ENCODE data around the gene SEMA4G.
A peak's percentile ranks its signal among the peaks of the same experiment; 100 is the strongest.

SEMA4G gene

GRCh38 chr10:101007915-101008822 lies 38.9 kb downstream of the SEMA4G start:
- DNase-seq (ENCODE audit: low spot score) = no peak

DNA sequence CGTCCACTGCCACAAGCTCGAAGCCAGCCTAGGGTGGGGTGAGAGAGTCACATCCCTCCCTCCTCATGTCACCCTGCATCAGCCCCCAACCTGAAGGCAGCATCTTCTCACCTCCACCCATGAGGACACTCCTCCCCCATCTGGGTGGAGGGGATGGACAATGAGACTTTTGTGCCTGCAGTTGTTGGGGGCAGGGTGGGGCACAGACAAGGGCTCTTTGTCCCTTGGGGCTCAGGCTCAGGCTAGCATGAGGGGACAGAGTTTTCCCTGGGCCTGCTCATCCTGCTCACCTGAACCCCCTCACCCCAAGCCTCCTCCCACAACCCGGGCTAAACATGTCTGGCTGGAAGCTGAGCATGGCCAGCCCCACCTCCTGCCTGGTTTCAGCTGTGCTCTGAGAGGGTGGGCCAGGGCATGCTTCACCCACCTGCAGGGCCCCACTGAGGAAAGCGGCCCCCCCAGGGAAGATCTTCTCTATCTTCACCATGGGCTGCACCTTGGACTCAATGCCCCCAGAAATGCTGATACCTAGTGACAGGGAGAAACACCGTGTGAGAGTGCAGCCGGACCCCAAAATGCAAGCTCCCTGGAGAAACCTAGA lies 39.6 kb downstream of the SEMA4G start:
- DNase-seq (ENCODE audit: low spot score) = no peak

GRCh38 chr10:101010329-101010728 lies 41.0 kb downstream of the SEMA4G start:
- DNase-seq (ENCODE audit: low spot score) = no peak

DNA sequence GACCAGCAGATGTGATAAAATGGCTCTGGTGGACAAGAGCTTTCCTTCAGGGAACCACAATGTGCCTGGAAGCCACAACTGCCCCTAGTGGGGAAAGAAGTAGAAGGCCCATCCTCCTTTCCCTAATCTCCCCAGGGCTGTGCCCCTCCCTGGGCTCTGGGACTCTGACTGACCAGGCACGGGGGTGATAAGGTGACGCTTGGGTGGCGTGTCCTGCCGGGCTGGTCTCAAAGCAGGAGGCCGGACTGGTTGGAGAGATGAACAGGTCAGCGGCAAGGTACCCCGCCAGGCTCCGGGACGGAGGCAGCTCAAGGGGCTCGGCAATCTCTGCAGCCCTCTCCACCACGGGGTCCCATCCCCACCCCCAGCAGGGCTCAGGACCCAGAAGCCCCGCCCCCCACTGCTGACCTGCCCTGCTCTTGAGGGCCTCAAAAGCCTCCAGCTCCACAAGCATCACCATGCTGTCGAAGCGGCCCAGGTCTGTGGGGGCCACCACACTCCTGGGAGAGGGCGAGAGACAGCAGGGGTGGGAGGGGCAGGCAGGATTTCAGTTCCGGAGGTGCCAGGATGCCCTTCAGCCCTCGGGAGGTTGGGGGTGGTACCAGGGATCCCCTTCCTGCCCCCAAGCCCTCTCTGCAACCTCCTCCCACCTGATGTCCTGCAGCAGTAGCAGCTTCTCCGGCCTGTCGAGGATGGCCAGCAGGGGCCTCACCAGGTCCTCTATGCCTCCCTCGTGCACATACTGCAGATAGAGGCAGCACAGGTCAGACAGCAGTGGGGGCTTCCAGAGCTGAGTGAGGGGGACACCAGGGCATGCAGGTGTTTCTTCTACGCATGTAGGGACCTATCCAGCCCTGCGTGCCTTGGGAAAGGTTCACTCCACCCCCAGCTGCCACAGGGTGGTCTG lies 42.5 kb downstream of the SEMA4G start:
- no peak for DNase-seq (ENCODE audit: low spot score)

DNA sequence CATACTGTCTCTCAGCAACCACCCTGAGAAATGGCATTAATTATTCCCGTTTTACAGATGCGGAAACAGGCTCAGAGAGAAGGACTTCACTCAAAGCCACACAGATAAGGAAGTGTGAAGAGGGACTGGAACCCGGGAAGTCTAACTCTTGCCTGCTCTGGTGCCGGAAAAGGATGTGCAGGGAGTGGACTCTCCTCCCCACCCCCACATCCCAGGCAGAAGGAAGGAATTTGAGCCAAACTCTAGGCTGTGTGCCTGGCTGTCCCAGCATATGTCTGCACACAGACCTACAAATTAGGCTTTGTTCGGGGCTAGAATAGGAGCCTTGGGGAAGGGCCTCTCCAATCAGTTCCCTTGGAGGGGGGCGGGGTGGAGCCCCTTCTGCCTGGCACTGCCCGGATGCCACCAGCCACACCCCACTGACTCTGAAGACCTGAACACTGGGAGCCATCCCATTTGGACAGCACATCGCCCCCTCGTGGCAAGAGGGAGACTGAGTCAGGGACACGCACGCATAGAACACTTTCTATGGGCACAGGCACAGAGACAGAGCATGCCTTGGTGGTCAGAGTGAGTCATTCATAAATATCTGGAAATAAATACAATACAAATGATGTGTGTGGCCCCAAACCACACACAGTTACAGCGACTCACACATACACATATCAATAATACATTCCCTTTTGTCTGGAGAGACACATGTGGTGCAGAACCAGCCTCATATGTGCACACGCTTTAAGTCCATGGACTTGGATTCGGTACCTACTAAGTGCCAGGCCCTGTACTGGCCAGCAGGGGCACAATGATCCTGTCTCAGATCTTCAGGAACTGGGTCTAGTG lies 43.4 kb downstream of the SEMA4G start:
- peak; percentile 84 for DNase-seq (ENCODE audit: low spot score)

DNA sequence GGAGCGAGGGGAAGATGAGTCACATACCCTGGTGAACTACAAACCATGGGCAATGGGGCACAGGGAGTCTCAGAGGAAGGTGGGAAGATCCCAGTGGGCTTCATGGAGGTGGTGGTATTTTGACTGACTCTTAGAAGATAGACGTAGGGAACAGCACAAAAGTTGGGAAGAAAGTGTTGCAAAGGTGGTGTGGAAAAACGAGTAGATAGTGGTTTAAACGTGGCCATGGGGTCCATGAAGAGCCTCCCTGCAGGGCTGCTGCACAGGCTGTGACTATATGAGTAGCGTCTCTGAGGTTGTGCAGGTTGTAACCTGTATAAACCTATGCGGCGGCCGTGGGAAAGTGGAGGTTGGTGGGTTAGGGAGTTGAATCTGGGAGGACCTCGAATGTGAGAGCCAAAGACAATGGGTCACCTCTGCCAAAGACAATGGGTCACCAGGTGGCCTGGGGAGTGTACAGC lies 44.1 kb downstream of the SEMA4G start:
- DNase-seq (ENCODE audit: low spot score) = no peak

- peak; percentile 74 for DNase-seq (ENCODE audit: low spot score)
These were observed 45.1 kb downstream of the SEMA4G start for GRCh38 chr10:101014230-101014884.

DNA sequence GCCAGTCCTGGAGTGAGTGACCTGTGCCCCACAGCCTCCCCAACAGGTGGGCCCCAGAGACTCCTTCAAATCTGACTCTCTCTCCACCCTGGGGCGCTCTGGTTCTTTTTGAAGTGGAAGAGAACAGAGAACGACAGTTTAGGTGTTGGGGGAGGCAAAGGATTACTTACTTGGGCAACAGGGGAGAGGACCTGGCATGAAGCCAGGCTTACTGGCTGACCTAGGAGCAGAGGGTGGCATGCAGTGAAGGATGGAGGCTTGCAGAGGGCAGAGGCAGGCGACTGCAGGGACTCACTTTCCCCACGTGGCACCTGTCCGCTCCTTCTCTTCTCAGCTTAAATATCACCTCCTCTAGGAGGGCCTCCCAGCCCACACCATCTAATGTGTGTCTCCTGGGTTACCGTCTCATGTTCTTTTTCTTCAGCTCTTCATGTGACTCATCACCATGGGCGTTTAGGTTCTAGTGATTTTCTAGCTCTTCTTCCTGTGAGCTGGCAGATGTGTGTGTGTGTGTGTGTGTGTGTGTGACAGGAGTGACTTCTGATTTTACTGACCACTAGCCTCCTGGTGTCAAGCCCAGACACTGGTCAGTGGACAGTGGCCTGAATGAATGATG lies 45.8 kb downstream of the SEMA4G start:
- no peak for DNase-seq (ENCODE audit: low spot score)

DNA sequence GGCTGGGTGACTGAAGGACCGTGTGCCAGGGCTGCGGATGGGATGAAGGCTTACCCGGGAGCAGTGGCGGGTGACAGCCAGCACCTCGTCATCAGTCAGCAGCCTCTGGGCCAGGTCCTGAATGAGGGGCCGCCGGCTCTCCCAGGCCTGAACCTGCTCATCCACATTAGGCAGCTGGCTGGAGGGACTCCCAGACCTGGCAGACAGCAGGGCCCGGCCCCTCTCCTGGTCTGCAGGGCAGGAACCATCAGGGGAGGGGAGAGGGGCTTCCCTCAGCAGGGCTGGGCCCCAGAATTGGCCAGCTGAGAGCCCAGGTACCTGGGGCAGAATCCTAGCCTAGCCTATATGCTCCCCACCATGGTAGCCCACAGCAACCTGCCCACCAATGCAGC lies 46.3 kb downstream of the SEMA4G start:
- DNase-seq (ENCODE audit: low spot score) = no peak

- DNase-seq (ENCODE audit: low spot score) = no peak
These were observed 47.5 kb downstream of the SEMA4G start for GRCh38 chr10:101016814-101017213.

- DNase-seq (ENCODE audit: low spot score) = no peak
These were observed 48.9 kb downstream of the SEMA4G start for GRCh38 chr10:101018118-101018599.

DNA sequence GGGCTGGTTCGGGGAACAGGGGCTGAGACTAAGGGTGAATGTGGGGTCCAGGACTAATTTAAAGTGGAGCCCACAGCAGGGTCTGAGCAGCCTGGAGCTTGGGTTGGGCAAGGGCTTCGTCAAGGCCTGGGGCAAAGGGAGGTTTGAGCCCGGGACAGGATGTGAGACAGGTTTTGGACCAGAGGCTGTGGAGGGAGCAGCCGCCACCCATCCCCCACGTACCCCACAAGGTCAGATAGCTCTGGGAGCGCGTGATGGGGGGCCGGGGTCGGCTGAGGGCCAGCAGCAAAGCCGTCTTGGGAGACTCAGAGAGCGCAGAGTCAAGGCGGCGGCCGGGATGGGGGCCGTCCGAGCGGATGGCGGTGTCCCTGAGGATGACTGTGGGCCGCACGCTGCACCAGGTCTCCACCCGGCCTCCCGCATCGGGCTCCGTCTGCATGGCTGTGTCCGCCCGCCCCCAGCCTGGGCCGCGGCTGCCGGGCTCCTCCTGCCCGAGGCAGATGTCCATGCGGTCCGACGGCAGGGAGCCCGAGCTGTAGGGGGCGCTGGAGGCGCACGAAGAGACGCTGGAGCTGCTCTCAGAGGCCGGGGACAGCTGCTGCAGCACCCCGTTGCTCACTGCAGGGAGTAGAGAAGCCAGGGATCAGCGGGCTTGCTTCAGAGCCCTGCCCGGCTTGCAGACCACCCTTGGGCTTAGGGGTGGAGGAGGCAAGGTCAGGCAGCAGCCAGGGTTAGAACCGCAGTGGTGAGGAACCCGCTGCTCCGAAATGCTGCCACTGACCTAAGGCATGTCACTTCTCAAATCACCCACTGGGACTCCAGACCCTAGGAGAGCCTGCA lies 49.5 kb downstream of the SEMA4G start:
- peak; percentile 58 for DNase-seq (ENCODE audit: low spot score)

Measured in hematopoietic multipotent progenitor cell treated with erythropoietin and hydrocortisone succinate and interleukin-3 and kit ligand, for 15 days (in vitro differentiated cells).